CD14-positive monocyte (primary cell): Measurements from ENCODE around the gene SCN8A. TPM values are rescaled to one million over a fixed set of nuclear protein-coding genes. Genes with fewer than 3 reads are reported as not detected.

Source experiments
- DNase-seq, 3 donors: peaks; one replicate each; pipeline ENCODE4 v3.0.0-alpha.2; 2011 to 2022
- H2AFZ ChIP-seq: 2 replicates; pipeline ENCODE4 v1.6.0; 2012; ENCODE audit warnings: mild to moderate bottlenecking, low read depth, low read length, inconsistent platforms; ENCODE audit not compliant: insufficient read depth, poor library complexity, severe bottlenecking
- H3K27ac ChIP-seq, 2 donors: 1 replicate in 1 of 2; 2 replicates in 1 of 2; pipeline ENCODE4 v1.5.1; 2012 to 2013; ENCODE audit warnings: low read length in 2 of 2, control low read depth in 1 of 2, inconsistent platforms in 1 of 2, low read depth in 1 of 2, mild to moderate bottlenecking in 1 of 2
- H3K27me3 ChIP-seq, 2 donors: one replicate each; pipeline versions ENCODE4 v1.6.0 to v1.6.1; 2011 to 2013; ENCODE audit warnings: low read length in 2 of 2; ENCODE audit not compliant: control insufficient read depth in 2 of 2, insufficient read depth in 2 of 2
- H3K36me3 ChIP-seq, 2 donors: replicated peaks in 1 of 2; 1 replicate in 1 of 2; 2 replicates in 1 of 2; pipeline versions ENCODE4 v1.5.1 to v1.6.1; 2012 to 2013; ENCODE audit warnings: low read length in 2 of 2, control low read depth in 1 of 2, inconsistent platforms in 1 of 2, mild to moderate bottlenecking in 1 of 2; ENCODE audit not compliant: insufficient read depth in 2 of 2, control insufficient read depth in 1 of 2
- H3K4me1 ChIP-seq, 2 donors: 1 replicate in 1 of 2; 2 replicates in 1 of 2; pipeline versions ENCODE4 v1.5.1 to v1.6.1; 2012 to 2013; ENCODE audit warnings: low read length in 2 of 2, control low read depth in 1 of 2, inconsistent platforms in 1 of 2, mild to moderate bottlenecking in 1 of 2, moderate library complexity in 1 of 2; ENCODE audit not compliant: insufficient read depth in 2 of 2, control insufficient read depth in 1 of 2
- H3K4me2 ChIP-seq: replicated peaks from 2 replicates; pipeline ENCODE3; 2012; ENCODE audit warnings: low read length, moderate library complexity, mild to moderate bottlenecking; ENCODE audit not compliant: poor library complexity, severe bottlenecking; ENCODE audit errors: extremely low read depth
- H3K4me3 ChIP-seq, 3 experiments: fragments of 200-600 bp in 1 of 3; sonication (generic) in 1 of 3; replicated peaks in 1 of 3; 1 replicate in 2 of 3; 2 replicates in 1 of 3; pipeline ENCODE4 v1.5.1; 2011 to 2013; ENCODE audit warnings: low read length in 3 of 3, mild to moderate bottlenecking in 3 of 3, control low read depth in 2 of 3, low read depth in 2 of 3, inconsistent platforms in 1 of 3, moderate library complexity in 1 of 3
- H3K79me2 ChIP-seq: 2 replicates; pipeline ENCODE4 v1.6.0; 2012; ENCODE audit warnings: mild to moderate bottlenecking, control low read depth, inconsistent platforms, low read length, moderate library complexity; ENCODE audit not compliant: insufficient read depth
- H3K9ac ChIP-seq: 2 replicates; pipeline ENCODE4 v1.6.0; 2017; ENCODE audit warnings: low read length, mild to moderate bottlenecking; ENCODE audit not compliant: insufficient read depth, poor library complexity, severe bottlenecking
- H3K9me3 ChIP-seq, 2 donors: replicated peaks in 1 of 2; 1 replicate in 1 of 2; 2 replicates in 1 of 2; pipeline versions ENCODE4 v1.5.1 to v1.6.1; 2012 to 2013; ENCODE audit warnings: low read length in 2 of 2, control low read depth in 1 of 2; ENCODE audit not compliant: control insufficient read depth in 1 of 2, insufficient read depth in 1 of 2
- H4K20me1 ChIP-seq: 2 replicates; pipeline ENCODE4 v1.6.0; 2012; ENCODE audit warnings: mild to moderate bottlenecking, low read length, control low read depth, moderate library complexity; ENCODE audit not compliant: insufficient read depth
- H3K27ac Mint-ChIP-seq, 7 donors: one replicate each; pipeline ENCODE4 v1.8.0; 2020; ENCODE audit warnings: mild to moderate bottlenecking in 7 of 7, mixed read lengths in 7 of 7, moderate library complexity in 6 of 7, inconsistent platforms in 2 of 7
- H3K27me3 Mint-ChIP-seq, 3 donors: one replicate each; pipeline ENCODE4 v1.8.0; 2021 to 2022; ENCODE audit warnings: low read depth in 3 of 3, mild to moderate bottlenecking in 3 of 3, mixed read lengths in 3 of 3, moderate library complexity in 3 of 3, inconsistent platforms in 1 of 3
- H3K36me3 Mint-ChIP-seq, 2 donors: one replicate each; pipeline ENCODE4 v1.8.0; 2020; ENCODE audit warnings: mixed read lengths in 2 of 2, inconsistent platforms in 1 of 2, mild to moderate bottlenecking in 1 of 2
- H3K4me1 Mint-ChIP-seq: one replicate; pipeline ENCODE4 v1.8.0; 2020; ENCODE audit warnings: mild to moderate bottlenecking, mixed read lengths
- H3K4me3 Mint-ChIP-seq, 2 donors: one replicate each; pipeline ENCODE4 v1.8.0; 2020; ENCODE audit warnings: mild to moderate bottlenecking in 2 of 2, mixed read lengths in 2 of 2, moderate library complexity in 1 of 2
- H3K9me3 Mint-ChIP-seq, 7 donors: one replicate each; pipeline ENCODE4 v1.8.0; 2020 to 2022; ENCODE audit warnings: mixed read lengths in 7 of 7, mild to moderate bottlenecking in 6 of 7, moderate library complexity in 6 of 7, inconsistent platforms in 2 of 7
- WGBS: methylation state at CpG from one replicate; pipeline ENCODE4 v1.1.5; 2013; ENCODE audit warnings: missing lambda C conversion rate; ENCODE audit not compliant: insufficient coverage; 5-methylcytosine and 5-hydroxymethylcytosine counted together
- intact Hi-C, 2 donors: fragments of 100-400 bp; cut with micrococcal nuclease; formaldehyde crosslinking; loops; one replicate each; pipeline versions ENCODE4 v1.15.0 to v1.15.1; 2023
- polyA plus RNA-seq, 3 donors: library from polyadenylated mRNA; depleted of rRNA in 1 of 3; unstranded in 2 of 3; stranded (reverse) in 1 of 3; fragments of 300-500 nt in 2 of 3; fragments of >200 nt in 1 of 3; fragmentation: Illumina TruSeq in 2 of 3; gene quantifications; 1 replicate in 2 of 3; 2 replicates in 1 of 3; pipeline ENCODE4 v1.2.3, GENCODE V29; 2012 to 2021
- TF ChIP-seq, protein P1 (sequence below): fragments of 200-600 bp; IDR thresholded peaks from one replicate; pipeline ENCODE4 v1.8.0; 2022; ENCODE audit warnings: antibody characterized with exemption, mild to moderate bottlenecking

Gene SCN8A
- polyA plus RNA-seq, 3 donors = 0.03 TPM; not detected in 2

DNA sequence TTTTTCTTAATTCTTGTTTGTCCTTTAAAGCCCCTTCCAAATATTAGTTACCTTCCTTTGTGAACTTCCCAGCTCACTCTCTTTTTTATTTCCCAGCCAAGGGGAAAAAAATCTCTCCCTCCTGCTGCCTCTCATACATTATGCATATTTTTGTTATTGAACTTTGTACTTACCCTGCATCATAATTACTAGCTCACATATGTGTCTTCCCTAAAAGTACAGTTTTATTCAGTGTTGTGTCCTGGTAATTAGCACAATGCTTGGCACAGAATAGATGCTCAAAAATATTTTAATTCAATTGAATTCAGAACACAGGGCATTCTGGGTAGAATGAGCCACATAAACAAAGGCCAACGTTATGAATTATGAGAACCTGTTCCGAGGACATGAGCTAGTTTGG lies 91.9 kb downstream of the SCN8A start:
- WGBS = no CpG with 5 or more reads among the region's 2 CpGs
- Histone ChIP-seq H3K36me3 (no peaks in the 10 kb centered on the region), H3K4me3 (no peak overlapping the region), H3K27me3 (no peaks in the 10 kb centered on the region), H3K9ac (no peak overlapping the region), H3K79me2 (no peaks in the 10 kb centered on the region), H3K9me3 (no peaks in the 10 kb centered on the region), H3K27ac (no peak overlapping the region), H2AFZ (no peak overlapping the region), H3K4me2 (no peak overlapping the region), H3K4me1 (peaks cover 12 to 14% of the 10 kb centered on the region in 2 donors), H4K20me1 (no peaks in the 10 kb centered on the region)
- DNase-seq = no peak
- TF ChIP-seq, protein P1, sequence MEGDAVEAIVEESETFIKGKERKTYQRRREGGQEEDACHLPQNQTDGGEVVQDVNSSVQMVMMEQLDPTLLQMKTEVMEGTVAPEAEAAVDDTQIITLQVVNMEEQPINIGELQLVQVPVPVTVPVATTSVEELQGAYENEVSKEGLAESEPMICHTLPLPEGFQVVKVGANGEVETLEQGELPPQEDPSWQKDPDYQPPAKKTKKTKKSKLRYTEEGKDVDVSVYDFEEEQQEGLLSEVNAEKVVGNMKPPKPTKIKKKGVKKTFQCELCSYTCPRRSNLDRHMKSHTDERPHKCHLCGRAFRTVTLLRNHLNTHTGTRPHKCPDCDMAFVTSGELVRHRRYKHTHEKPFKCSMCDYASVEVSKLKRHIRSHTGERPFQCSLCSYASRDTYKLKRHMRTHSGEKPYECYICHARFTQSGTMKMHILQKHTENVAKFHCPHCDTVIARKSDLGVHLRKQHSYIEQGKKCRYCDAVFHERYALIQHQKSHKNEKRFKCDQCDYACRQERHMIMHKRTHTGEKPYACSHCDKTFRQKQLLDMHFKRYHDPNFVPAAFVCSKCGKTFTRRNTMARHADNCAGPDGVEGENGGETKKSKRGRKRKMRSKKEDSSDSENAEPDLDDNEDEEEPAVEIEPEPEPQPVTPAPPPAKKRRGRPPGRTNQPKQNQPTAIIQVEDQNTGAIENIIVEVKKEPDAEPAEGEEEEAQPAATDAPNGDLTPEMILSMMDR = no peak
- Mint-ChIP-seq H3K9me3 (no peaks in the 10 kb centered on the region), H3K36me3 (no peaks in the 10 kb centered on the region), H3K4me1 (peaks cover 30% of the 10 kb centered on the region), H3K27me3 (peaks cover 1 to 2% (median 2%) of the 10 kb centered on the region in 3 donors), H3K27ac (no peak overlapping the region), H3K4me3 (no peak overlapping the region)
- intact Hi-C loops = no loop called here

DNA sequence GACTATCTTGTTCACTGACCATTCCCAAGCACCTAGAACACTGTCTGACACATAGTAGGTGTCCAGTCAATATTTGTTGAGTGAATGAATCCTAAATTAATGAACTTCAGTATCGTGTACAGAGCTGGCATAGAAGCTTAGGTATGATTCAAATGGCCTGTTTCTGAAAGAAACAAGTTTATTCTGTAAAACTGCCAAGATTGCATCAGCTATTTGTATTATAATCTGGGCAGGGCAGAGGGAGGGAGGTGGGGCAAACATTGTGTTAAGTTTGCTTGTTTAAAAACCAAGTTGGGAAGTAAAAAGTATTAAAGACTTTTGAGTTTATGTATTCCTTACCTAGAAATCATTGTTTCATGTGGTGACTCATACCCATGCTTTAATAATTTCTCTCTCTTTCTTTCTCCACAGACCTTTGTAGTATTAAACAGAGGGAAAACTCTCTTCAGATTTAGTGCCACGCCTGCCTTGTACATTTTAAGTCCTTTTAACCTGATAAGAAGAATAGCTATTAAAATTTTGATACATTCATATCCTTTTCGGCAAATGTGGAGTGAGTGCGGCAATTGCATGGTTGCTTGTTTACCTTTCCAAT lies 92.8 kb downstream of the SCN8A start:
- no peaks in the 10 kb centered on the region for H4K20me1 ChIP-seq
- H3K36me3 ChIP-seq = no peaks in the 10 kb centered on the region
- no peak overlapping the region for H3K4me2 ChIP-seq
- H3K4me1 ChIP-seq = peaks cover 12 to 14% of the 10 kb centered on the region in 2 donors
- H3K79me2 ChIP-seq = no peaks in the 10 kb centered on the region
- H3K36me3 Mint-ChIP-seq = no peaks in the 10 kb centered on the region
- no peaks in the 10 kb centered on the region for H3K9me3 ChIP-seq
- no peak overlapping the region for H3K27ac Mint-ChIP-seq
- TF ChIP-seq, protein P1 = no peak
- intact Hi-C loops = no loop called here
- H3K4me3 Mint-ChIP-seq = no peak overlapping the region
- no peak overlapping the region for H3K4me3 ChIP-seq
- no peak overlapping the region for H3K27ac ChIP-seq
- H3K9ac ChIP-seq = no peak overlapping the region
- no peaks in the 10 kb centered on the region for H3K27me3 ChIP-seq
- 17% methylated on average over 1 of the region's 4 CpGs for WGBS
- H3K4me1 Mint-ChIP-seq = peaks cover 33% of the 10 kb centered on the region
- H3K27me3 Mint-ChIP-seq = peaks cover 0 to 2% (median 0%) of the 10 kb centered on the region in 3 donors
- DNase-seq = no peak
- no peak overlapping the region for H2AFZ ChIP-seq
- no peaks in the 10 kb centered on the region for H3K9me3 Mint-ChIP-seq
